ENCODE data around the gene EFCAB7.

EFCAB7 gene

DNA sequence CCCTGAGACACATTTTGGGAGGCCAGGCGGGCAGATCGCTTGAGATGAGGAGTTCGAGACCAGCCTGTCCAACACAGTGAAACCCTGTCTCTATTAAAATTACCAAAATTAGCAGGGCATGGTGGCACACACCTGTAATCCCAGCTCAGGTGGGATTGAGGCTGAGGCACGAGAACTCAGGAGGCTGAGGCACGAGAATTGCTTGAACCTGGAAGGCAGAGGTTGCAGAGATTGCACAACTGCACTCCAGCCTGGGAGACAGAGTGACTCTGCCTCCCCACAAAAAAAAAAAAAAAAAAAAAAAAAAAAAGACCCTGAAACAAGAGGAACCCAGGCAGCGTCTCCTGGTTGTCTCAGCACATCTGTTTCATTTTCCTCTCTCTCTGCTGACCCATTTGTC lies 94.1 kb downstream of the EFCAB7 start:
- Histone ChIP-seq H3K27me3 (ENCODE audit: insufficient read depth, poor library complexity, severe bottlenecking) (no peaks in the 10 kb centered on the region), H3K27ac (replicated peaks) (no peak overlapping the region), H3K4me3 (replicated peaks; ENCODE audit: insufficient read depth, low read length) (no peak overlapping the region)
- no peak for DNase-seq (ENCODE audit: low read depth in 1 of 2, low spot score in 1 of 2)
- TF ChIP-seq, protein P1, sequence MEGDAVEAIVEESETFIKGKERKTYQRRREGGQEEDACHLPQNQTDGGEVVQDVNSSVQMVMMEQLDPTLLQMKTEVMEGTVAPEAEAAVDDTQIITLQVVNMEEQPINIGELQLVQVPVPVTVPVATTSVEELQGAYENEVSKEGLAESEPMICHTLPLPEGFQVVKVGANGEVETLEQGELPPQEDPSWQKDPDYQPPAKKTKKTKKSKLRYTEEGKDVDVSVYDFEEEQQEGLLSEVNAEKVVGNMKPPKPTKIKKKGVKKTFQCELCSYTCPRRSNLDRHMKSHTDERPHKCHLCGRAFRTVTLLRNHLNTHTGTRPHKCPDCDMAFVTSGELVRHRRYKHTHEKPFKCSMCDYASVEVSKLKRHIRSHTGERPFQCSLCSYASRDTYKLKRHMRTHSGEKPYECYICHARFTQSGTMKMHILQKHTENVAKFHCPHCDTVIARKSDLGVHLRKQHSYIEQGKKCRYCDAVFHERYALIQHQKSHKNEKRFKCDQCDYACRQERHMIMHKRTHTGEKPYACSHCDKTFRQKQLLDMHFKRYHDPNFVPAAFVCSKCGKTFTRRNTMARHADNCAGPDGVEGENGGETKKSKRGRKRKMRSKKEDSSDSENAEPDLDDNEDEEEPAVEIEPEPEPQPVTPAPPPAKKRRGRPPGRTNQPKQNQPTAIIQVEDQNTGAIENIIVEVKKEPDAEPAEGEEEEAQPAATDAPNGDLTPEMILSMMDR (IDR thresholded peaks at IDR 0.05; ENCODE audit: insufficient read depth, low read length), result no peak
- TF ChIP-seq SPI1 (IDR thresholded peaks at IDR 0.05; ENCODE audit: borderline replicate concordance, low read depth) (no peak), POLR2AphosphoS5 (IDR thresholded peaks at IDR 0.05; ENCODE audit: low read depth) (no peak), GABPA (IDR thresholded peaks at IDR 0.05; ENCODE audit: low read depth) (no peak)
- TF ChIP-seq, protein P2, sequence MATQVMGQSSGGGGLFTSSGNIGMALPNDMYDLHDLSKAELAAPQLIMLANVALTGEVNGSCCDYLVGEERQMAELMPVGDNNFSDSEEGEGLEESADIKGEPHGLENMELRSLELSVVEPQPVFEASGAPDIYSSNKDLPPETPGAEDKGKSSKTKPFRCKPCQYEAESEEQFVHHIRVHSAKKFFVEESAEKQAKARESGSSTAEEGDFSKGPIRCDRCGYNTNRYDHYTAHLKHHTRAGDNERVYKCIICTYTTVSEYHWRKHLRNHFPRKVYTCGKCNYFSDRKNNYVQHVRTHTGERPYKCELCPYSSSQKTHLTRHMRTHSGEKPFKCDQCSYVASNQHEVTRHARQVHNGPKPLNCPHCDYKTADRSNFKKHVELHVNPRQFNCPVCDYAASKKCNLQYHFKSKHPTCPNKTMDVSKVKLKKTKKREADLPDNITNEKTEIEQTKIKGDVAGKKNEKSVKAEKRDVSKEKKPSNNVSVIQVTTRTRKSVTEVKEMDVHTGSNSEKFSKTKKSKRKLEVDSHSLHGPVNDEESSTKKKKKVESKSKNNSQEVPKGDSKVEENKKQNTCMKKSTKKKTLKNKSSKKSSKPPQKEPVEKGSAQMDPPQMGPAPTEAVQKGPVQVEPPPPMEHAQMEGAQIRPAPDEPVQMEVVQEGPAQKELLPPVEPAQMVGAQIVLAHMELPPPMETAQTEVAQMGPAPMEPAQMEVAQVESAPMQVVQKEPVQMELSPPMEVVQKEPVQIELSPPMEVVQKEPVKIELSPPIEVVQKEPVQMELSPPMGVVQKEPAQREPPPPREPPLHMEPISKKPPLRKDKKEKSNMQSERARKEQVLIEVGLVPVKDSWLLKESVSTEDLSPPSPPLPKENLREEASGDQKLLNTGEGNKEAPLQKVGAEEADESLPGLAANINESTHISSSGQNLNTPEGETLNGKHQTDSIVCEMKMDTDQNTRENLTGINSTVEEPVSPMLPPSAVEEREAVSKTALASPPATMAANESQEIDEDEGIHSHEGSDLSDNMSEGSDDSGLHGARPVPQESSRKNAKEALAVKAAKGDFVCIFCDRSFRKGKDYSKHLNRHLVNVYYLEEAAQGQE (IDR thresholded peaks at IDR 0.05; ENCODE audit: insufficient replicate concordance, low read depth), result no peak

DNA sequence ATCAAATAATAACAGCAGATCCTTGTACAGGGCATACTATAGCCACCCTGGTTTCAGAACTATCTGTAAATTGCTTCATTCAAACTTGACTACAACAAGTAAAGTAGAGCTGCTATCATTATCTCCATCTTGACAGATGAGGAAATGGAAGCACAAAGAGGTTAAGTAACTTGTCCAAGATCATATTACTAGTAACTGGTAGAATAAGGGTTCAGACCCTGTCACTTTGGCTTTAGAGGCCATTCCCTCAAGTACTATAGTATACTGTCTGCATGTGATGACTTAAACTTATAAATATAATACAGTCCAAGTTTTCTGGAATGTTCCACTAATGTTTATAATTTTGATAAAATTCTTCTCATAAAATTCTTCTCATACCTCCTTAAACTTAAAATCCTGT lies 94.7 kb downstream of the EFCAB7 start:
- no peak for DNase-seq (ENCODE audit: low read depth in 1 of 2, low spot score in 1 of 2)
- H3K27ac ChIP-seq (replicated peaks), result no peak overlapping the region
- TF ChIP-seq GABPA (IDR thresholded peaks at IDR 0.05; ENCODE audit: low read depth) (no peak), POLR2AphosphoS5 (IDR thresholded peaks at IDR 0.05; ENCODE audit: low read depth) (no peak), SPI1 (IDR thresholded peaks at IDR 0.05; ENCODE audit: borderline replicate concordance, low read depth) (no peak)
- TF ChIP-seq, protein P1 (IDR thresholded peaks at IDR 0.05; ENCODE audit: insufficient read depth, low read length), result no peak
- TF ChIP-seq, protein P2 (IDR thresholded peaks at IDR 0.05; ENCODE audit: insufficient replicate concordance, low read depth), result no peak

DNA sequence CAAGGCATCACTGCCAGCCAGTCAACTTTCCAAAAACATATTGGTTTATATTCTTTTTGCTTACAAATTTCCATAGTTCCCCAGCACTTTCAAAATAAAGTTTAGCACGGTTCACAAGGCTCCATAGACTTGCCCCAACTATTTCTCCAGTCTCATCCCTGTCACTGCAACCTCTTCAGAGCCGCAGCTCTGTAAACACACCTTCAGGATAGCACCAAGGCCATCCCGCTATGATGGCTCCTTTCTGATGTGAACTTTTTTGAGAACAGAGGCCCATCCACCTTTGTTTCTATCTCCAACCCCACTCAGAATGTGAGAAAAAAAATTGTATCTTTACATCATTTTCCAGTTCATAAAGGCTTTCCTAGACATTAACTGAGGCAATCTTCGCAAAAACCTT lies 96.2 kb downstream of the EFCAB7 start:
- H3K27me3 ChIP-seq (ENCODE audit: insufficient read depth, poor library complexity, severe bottlenecking), result no peaks in the 10 kb centered on the region
- TF ChIP-seq, protein P1 (IDR thresholded peaks at IDR 0.05; ENCODE audit: insufficient read depth, low read length), result no peak
- TF ChIP-seq SPI1 (IDR thresholded peaks at IDR 0.05; ENCODE audit: borderline replicate concordance, low read depth) (no peak), POLR2AphosphoS5 (IDR thresholded peaks at IDR 0.05; ENCODE audit: low read depth) (no peak), GABPA (IDR thresholded peaks at IDR 0.05; ENCODE audit: low read depth) (no peak)
- TF ChIP-seq, protein P2 (IDR thresholded peaks at IDR 0.05; ENCODE audit: insufficient replicate concordance, low read depth), result no peak
- H3K27ac ChIP-seq (replicated peaks), result no peak overlapping the region
- no peak overlapping the region for H3K4me3 ChIP-seq (replicated peaks; ENCODE audit: insufficient read depth, low read length)
- no peak for DNase-seq (ENCODE audit: low read depth in 1 of 2, low spot score in 1 of 2)

More for the DNA sequence above, 94.7 kb downstream of the EFCAB7 start:
- H3K4me3 ChIP-seq (replicated peaks; ENCODE audit: insufficient read depth, low read length), result no peak overlapping the region
- H3K27me3 ChIP-seq (ENCODE audit: insufficient read depth, poor library complexity, severe bottlenecking), result no peaks in the 10 kb centered on the region

Measured in HL-60 (cell line).